ENCODE results near the gene ANKRD60.

- TF ChIP-seq CTCF (conservative IDR thresholded peaks at IDR 0.05; ENCODE audit: low read depth, low read length) (no peak), EZH2 (IDR thresholded peaks at IDR 0.05; ENCODE audit: borderline replicate concordance, low read depth, low read length, poor library complexity, severe bottlenecking) (no peak)
Measured at GRCh38 chr20:58168843-58169242, 59.6 kb downstream of the ANKRD60 start.

Measured in A673 (cell line).